Mononuclear cell (primary cell): ENCODE measurements around the gene TRPC4. TPM values are rescaled to one million over a fixed set of nuclear protein-coding genes. Genes with fewer than 3 reads are reported as not detected.

ENCODE experiments used
- H3K27me3 ChIP-seq: 2 replicates; pipeline ENCODE4 v1.6.0; 2011; ENCODE audit warnings: low read length, control low read depth; ENCODE audit not compliant: insufficient read depth
- H3K4me1 ChIP-seq: 2 replicates; pipeline ENCODE4 v1.5.1; 2011; ENCODE audit warnings: mild to moderate bottlenecking, low read length, control low read depth; ENCODE audit not compliant: insufficient read depth
- H3K4me3 ChIP-seq: 2 replicates; pipeline ENCODE4 v1.5.1; 2011; ENCODE audit warnings: mild to moderate bottlenecking, low read length, moderate library complexity
- H3K9me3 ChIP-seq: 2 replicates; pipeline ENCODE4 v1.5.1; 2011; ENCODE audit warnings: low read depth, mild to moderate bottlenecking, control low read depth, low read length
- total RNA-seq: library from RNA; depleted of rRNA; stranded (reverse); fragments of >200 nt; gene quantifications from one replicate; pipeline ENCODE4 v1.2.3, GENCODE V29; 2012

TRPC4 gene
- total RNA-seq = not detected

GRCh38 chr13:37869756-37870488, at the start of gene TRPC4:
TSS of gene TRPC4 (minus strand) at chr13:37869772. CDS start at chr13:37783333, 86,439 bp downstream.
- no peaks in the 10 kb centered on the region for H3K9me3 ChIP-seq
- H3K27me3 ChIP-seq = peaks cover 34% of the 10 kb centered on the region
- H3K4me3 ChIP-seq = no peak within 1 kb of the TSS
- H3K4me1 ChIP-seq = no peaks in the 10 kb centered on the region

GRCh38 chr13:37918751-37919150, 49.2 kb upstream of the TRPC4 start:
- no peaks in the 10 kb centered on the region for H3K9me3 ChIP-seq
- no peak overlapping the region for H3K4me3 ChIP-seq
- no peaks in the 10 kb centered on the region for H3K27me3 ChIP-seq
- no peaks in the 10 kb centered on the region for H3K4me1 ChIP-seq

DNA sequence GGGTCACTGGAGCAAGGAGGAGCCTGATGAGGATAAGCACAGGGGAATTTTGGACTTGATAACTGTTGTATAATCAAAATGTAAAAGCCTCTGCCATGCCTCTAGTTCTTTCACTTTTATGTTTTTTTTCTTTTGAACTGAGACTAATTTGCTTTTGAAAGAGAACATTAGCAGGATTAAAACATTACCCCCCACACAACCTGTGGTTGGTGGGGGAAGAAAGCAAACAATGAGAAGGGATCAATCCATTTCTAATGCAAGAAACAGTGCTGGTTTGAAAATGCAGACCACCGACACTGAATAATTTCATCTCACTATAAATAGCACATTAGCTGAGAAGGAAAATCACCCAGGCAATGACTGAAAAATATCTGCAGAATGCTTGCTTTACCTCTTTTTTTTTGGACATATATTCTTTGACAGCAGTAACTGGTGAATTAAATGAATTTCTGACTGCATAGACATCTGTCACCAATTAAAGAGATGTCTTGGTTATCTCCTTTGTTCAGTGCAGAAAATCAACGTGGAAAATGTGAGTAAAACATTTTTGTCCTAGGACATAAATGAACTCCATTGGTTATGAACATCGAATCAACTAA, 48.6 kb upstream of the TRPC4 start:
- Histone ChIP-seq H3K4me1 (no peaks in the 10 kb centered on the region), H3K9me3 (no peaks in the 10 kb centered on the region), H3K27me3 (no peaks in the 10 kb centered on the region), H3K4me3 (no peak overlapping the region)

GRCh38 chr13:37914781-37915391, 45.3 kb upstream of the TRPC4 start:
- H3K4me3 ChIP-seq = no peak overlapping the region
- H3K9me3 ChIP-seq = no peaks in the 10 kb centered on the region
- no peaks in the 10 kb centered on the region for H3K27me3 ChIP-seq
- H3K4me1 ChIP-seq = no peaks in the 10 kb centered on the region

- Histone ChIP-seq H3K9me3 (no peaks in the 10 kb centered on the region), H3K4me1 (no peaks in the 10 kb centered on the region), H3K27me3 (no peaks in the 10 kb centered on the region), H3K4me3 (no peak overlapping the region)
Observed at GRCh38 chr13:37910790-37911189, 41.2 kb upstream of the TRPC4 start.

- Histone ChIP-seq H3K4me3 (no peak overlapping the region), H3K27me3 (no peaks in the 10 kb centered on the region), H3K9me3 (no peaks in the 10 kb centered on the region), H3K4me1 (no peaks in the 10 kb centered on the region)
Observed at GRCh38 chr13:37906880-37907279, 37.3 kb upstream of the TRPC4 start.

DNA sequence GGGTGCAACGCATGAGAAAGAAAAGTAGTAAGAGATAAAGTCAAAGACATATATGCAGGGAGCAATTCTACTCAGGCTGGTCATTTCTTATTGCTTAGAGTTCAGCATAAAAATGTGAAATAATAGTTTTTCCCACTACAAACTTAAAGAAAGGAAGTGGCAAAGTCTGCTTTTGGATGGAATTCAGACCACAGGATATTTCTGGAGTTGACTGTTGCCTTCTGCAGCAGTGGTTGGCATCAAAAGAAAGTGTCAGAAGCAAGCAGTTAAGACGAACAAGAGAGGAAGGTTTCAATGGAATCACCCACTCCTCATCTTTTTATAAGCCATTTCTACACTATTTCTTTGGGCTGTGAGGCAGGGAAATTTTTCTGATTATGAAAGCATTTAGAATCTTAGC, 36.2 kb upstream of the TRPC4 start:
- Histone ChIP-seq H3K4me3 (no peak overlapping the region), H3K4me1 (no peaks in the 10 kb centered on the region)

DNA sequence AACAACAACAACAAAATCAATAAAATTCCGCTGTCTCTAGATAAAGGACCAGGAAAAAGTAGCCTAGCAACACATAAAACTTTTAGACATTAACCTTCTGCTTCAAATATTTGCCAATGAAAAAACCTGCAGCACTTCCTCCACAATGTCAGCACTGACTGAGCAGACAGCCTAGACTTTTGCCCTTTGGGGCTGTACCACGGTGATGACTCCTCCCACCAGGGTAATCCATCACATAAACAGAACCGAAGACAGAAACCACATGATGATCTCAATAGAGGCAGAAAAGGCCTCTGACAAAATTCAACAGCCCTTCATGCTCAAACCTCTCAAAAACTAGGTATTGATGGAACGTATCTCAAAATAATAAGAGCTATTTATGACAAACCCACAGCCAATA, 30.2 kb upstream of the TRPC4 start:
- H3K4me1 ChIP-seq = no peaks in the 10 kb centered on the region
- no peak overlapping the region for H3K4me3 ChIP-seq
- H3K27me3 ChIP-seq = no peaks in the 10 kb centered on the region
- H3K9me3 ChIP-seq = no peaks in the 10 kb centered on the region

More for the DNA sequence above, 36.2 kb upstream of the TRPC4 start:
- no peaks in the 10 kb centered on the region for H3K9me3 ChIP-seq
- no peaks in the 10 kb centered on the region for H3K27me3 ChIP-seq

DNA sequence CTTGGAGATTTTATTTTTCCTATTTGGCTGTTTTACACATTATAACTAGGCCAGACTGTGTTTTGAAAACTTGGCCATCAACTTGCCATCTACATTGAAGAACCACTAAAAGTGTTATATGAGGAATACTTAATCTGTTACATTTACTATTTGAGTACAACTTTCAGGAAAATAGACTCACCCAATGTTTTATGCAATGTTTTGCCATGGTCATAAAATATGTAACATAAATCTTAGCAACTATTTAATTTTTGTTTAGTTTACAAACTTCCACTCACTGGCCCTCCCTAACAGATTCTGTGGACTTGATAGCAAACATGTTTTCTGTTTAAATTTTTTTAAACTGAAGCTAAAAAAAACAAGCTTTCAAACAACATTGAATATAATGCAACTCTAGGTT, 23.7 kb upstream of the TRPC4 start:
- no peaks in the 10 kb centered on the region for H3K9me3 ChIP-seq
- H3K4me3 ChIP-seq = no peak overlapping the region
- H3K27me3 ChIP-seq = no peaks in the 10 kb centered on the region
- H3K4me1 ChIP-seq = no peaks in the 10 kb centered on the region

GRCh38 chr13:37889820-37890219, 20.2 kb upstream of the TRPC4 start:
- Histone ChIP-seq H3K9me3 (no peaks in the 10 kb centered on the region), H3K4me3 (no peak overlapping the region), H3K27me3 (no peaks in the 10 kb centered on the region), H3K4me1 (no peaks in the 10 kb centered on the region)

DNA sequence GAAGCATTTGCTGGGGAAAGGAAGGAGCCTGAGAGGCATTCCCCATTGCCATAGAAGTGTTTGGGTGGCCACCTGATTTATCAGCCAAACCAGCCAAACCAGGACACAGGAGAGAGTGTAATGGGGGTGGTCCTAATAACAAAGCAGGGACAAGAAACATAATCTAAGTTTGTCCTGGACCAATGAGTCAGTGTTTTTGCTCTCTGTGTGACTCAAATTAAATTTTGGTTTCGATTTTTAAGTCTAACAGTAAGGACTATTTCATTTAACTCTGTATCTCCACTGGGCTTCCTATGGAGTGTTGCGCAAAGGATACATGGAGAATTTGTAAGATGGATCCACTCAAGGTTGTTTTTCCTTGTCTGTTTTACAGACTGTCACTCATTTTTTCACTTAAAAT, 19.5 kb upstream of the TRPC4 start:
- H3K9me3 ChIP-seq = no peaks in the 10 kb centered on the region
- no peaks in the 10 kb centered on the region for H3K27me3 ChIP-seq

GRCh38 chr13:37886879-37887278, 17.3 kb upstream of the TRPC4 start:
- H3K9me3 ChIP-seq = no peaks in the 10 kb centered on the region
- H3K4me1 ChIP-seq = no peaks in the 10 kb centered on the region
- H3K4me3 ChIP-seq = no peak overlapping the region
- H3K27me3 ChIP-seq = no peaks in the 10 kb centered on the region

More for the DNA sequence above, 19.5 kb upstream of the TRPC4 start:
- Histone ChIP-seq H3K4me1 (no peaks in the 10 kb centered on the region), H3K4me3 (no peak overlapping the region)

DNA sequence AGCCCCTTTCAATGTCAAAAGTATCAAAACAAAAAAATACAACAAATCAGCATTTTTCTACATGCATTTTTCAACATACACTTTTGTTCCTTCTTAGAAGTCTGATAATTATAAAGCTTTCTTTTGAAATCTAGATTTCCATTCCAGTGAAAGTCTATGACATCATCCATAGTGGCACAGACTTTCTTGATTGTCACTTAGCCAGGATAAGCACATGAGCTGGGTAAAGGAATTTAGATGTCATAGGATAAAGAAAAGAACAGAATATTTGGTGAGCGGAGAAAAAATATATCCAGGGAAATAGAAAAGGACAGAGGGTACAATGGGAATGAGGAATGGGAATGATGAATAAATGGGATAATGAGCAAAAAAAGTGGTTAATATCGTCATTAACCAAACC, 15.1 kb upstream of the TRPC4 start:
- H3K4me3 ChIP-seq = no peak overlapping the region
- H3K27me3 ChIP-seq = no peaks in the 10 kb centered on the region
- H3K9me3 ChIP-seq = no peaks in the 10 kb centered on the region
- no peaks in the 10 kb centered on the region for H3K4me1 ChIP-seq

DNA sequence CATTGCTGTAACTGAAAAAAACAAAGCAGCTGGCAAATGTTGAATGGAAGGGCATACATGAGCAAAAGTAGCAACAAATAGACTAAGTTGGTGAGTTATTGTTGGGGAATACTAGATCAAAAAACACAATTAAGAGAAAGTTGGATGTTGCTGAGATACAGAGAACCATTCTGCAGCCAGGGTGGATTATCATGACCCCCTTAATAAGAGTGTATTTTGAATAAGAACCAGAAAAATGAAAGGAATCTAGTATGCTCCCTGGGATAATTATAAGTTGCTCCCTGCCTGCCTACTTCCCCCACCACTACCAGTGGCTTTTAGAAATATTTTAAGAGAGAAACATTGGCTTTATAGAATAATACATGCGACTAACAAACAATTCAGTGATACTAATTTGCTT, 14.5 kb upstream of the TRPC4 start:
- H3K27me3 ChIP-seq = no peaks in the 10 kb centered on the region
- no peaks in the 10 kb centered on the region for H3K9me3 ChIP-seq
- H3K4me3 ChIP-seq = no peak overlapping the region
- no peaks in the 10 kb centered on the region for H3K4me1 ChIP-seq

- Histone ChIP-seq H3K4me3 (no peak overlapping the region), H3K27me3 (no peaks in the 10 kb centered on the region), H3K9me3 (no peaks in the 10 kb centered on the region), H3K4me1 (no peaks in the 10 kb centered on the region)
Observed at GRCh38 chr13:37878921-37879320, 9.3 kb upstream of the TRPC4 start.

GRCh38 chr13:37878496-37878895, 8.9 kb upstream of the TRPC4 start:
- Histone ChIP-seq H3K4me3 (no peak overlapping the region), H3K4me1 (no peaks in the 10 kb centered on the region), H3K27me3 (no peaks in the 10 kb centered on the region), H3K9me3 (no peaks in the 10 kb centered on the region)
